HG03432 (cell line): ENCODE data around the gene ABI3.
"Not testable (repeated sequence)": the region's sequence is repeated elsewhere in the genome, so short reads cannot be mapped to it uniquely, and the experiment has no call there.

Source experiments
- ATAC-seq: cut with Tn5 transposase; IDR thresholded peaks from one replicate; pipeline ENCODE4 v1.9.1; 2021; ENCODE audit warnings: mild to moderate bottlenecking, moderate library complexity; ENCODE audit not compliant: unreplicated experiment

Gene ABI3

GRCh38 chr17:49249292-49249794 lies 38.8 kb downstream of the ABI3 start:
- no peak for ATAC-seq

GRCh38 chr17:49249890-49250522 lies 39.5 kb downstream of the ABI3 start:
- ATAC-seq = no peak

DNA sequence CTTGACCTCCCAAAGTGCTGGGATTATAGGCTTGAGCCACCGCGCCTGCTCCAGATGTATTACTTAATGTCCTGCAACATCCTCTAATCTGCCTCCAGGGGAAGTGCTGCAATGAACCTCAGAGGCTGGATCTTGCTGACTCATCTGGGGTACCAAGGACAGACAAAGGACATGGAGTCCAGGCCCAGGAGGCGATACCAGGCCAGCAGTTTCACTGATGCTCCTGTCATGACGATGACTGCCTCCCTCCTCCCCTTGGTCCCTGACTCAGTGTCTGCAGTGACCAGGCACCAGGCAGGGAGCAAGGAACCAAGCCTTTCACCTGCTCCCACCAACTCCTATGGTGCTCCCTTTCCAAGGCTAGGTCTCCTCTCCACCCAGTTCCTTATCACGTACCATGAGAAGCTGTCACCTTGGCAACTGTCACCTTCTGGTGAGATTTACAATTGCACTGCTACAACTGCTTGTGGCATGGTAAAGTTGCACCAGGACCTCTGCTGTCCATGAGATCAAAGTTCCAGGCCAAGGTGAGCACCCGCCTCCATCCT lies 41.7 kb downstream of the ABI3 start:
- no peak for ATAC-seq

DNA sequence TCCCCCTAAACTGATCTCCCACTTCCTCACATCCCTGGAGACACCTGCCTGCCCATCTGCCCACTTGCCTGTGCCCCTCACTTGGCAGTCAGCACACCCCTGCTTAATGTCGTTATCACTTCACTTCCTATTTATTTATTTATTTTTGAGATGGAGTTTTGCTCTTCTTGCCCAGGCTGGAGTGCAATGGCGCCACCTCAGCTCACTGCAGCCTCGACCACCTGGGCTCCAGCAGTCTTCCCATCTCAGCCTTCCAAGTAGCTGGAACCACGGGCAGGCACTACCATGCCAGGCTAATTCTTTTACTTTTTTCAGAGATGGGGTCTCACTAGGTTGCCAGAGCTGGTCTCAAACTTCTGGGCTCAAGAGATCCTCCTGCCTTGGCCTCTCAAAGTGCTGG lies 43.6 kb downstream of the ABI3 start:
- ATAC-seq = no peak

GRCh38 chr17:49255125-49255524 lies 44.6 kb downstream of the ABI3 start:
- no peak for ATAC-seq

GRCh38 chr17:49258394-49258793 lies 47.9 kb downstream of the ABI3 start:
- ATAC-seq = no peak

GRCh38 chr17:49259663-49260010 lies 49.1 kb downstream of the ABI3 start:
- ATAC-seq = no peak

DNA sequence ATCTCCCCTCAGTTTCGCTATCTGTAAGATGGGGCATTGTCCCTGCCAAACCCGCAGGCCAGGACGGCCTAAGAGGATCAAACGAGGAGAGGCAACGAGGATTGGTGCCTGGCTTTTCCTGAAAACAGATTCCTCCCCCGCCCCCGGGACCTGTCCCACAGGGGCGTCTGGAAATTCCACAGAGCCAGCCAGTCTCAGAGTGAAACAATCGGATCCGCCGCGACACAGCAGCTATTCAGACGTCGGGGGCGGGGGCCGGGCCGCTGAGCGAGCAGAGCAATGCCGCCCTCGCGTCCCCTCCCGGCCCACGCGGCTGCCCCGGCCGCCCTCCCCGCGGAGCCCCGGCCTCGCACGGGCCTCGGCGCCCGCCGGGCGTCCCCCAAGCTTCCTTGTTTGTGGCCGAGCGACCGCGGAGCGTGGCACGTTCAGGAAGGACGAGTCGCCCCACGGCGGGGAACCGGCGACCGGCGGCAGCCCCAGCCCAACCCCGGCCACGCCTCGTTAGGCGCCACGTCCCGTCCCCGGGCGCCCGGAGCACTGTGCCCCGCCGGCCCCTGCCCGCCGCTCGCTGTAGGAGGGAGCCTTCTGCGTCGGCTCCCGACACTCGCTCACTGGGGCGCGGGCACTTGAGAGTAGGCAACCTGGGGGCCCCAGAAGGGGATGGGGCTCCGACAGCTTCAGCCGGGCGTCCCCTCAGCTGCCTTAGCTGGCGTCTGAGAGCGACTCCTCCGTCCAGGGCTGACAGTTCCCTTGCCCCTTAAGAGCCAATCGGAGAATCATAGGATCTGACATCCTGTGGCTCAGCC lies 49.7 kb downstream of the ABI3 start:
- no peak for ATAC-seq

- no peak for ATAC-seq
Observed at GRCh38 chr17:49260817-49261291, 50.3 kb downstream of the ABI3 start.

GRCh38 chr17:49261540-49261939 lies 51.0 kb downstream of the ABI3 start:
- ATAC-seq = not testable (repeated sequence)

DNA sequence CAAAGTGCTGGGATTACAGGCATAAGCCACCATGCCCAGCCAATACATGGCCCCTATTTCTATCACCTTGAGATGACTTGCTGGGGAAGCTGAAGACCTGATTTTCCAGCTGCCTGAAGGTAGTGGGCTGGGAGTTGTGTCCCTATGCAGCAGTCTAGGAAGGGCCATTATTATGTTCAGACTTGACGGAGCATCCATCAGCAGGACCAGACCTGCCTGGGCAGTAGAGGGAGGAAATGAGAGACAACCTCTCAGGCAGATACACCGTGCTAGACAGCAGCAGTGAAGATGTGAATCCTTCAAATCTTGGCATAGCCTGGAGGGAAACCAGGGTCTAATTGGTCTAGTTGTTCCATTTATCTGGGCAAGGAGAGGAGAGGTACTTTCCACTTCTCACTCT lies 55.7 kb downstream of the ABI3 start:
- no peak for ATAC-seq

GRCh38 chr17:49267912-49268311 lies 57.4 kb downstream of the ABI3 start:
- ATAC-seq = no peak

GRCh38 chr17:49269356-49269755 lies 58.8 kb downstream of the ABI3 start:
- ATAC-seq = no peak
